ENCODE data around the gene ANKDD1B. TPM values are rescaled to one million over a fixed set of nuclear protein-coding genes. Genes with fewer than 3 reads are reported as not detected.

The ANKDD1B gene
- total and polyA plus RNA-seq, 4 donors = 1.7 to 3.4 (median 3.1) TPM

DNA sequence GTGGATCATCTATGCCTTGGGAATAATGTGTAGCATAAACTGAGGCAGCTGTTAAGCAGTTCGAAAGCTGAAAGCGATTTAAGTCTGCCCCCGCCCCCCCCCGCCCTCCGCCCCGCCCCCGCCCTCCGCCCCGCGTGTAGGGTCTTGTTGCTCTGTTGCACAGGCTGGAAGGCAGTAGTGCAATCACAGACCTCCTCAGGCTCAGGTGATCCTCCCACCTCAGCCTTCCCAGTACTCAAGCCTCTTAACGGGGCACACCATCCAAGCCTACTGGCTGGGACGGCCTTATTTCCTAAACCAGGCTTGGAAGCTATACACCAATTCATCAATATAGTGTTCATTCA lies 945 bp downstream of the ANKDD1B start:
- Histone ChIP-seq H3K9me3 (ENCODE audit: control insufficient read depth, insufficient read depth, low read length) (no peaks in the 10 kb centered on the region), H3K36me3 (ENCODE audit: control insufficient read depth, insufficient read depth, low read length) (no peaks in the 10 kb centered on the region), H3K4me1 (ENCODE audit: control insufficient read depth, insufficient read depth, low read length) (peaks cover 11% of the 10 kb centered on the region), H3K27ac (ENCODE audit: low read depth, low read length) (no peak overlapping the region), H3K4me3 (ENCODE audit: low read depth, low read length) (peak overlapping the region; percentile 57), H3K27me3 (ENCODE audit: control insufficient read depth, insufficient read depth, low read length) (no peaks in the 10 kb centered on the region)
- DNase-seq (ENCODE audit: low read depth in 4 of 6, low spot score in 6 of 6) = peak in 1 of 6 donors; percentile 5
- WGBS (ENCODE audit: insufficient coverage) = no CpG with 5 or more reads among the region's 12 CpGs

- 93% methylated on average over 3 of the region's 3 CpGs for WGBS (ENCODE audit: insufficient coverage)
- Histone ChIP-seq H3K4me1 (ENCODE audit: control insufficient read depth, insufficient read depth, low read length) (peaks cover 11% of the 10 kb centered on the region), H3K4me3 (ENCODE audit: low read depth, low read length) (no peak overlapping the region), H3K27me3 (ENCODE audit: control insufficient read depth, insufficient read depth, low read length) (no peaks in the 10 kb centered on the region), H3K27ac (ENCODE audit: low read depth, low read length) (no peak overlapping the region), H3K36me3 (ENCODE audit: control insufficient read depth, insufficient read depth, low read length) (no peaks in the 10 kb centered on the region), H3K9me3 (ENCODE audit: control insufficient read depth, insufficient read depth, low read length) (no peaks in the 10 kb centered on the region)
- DNase-seq (ENCODE audit: low read depth in 4 of 6, low spot score in 6 of 6) = no peak
These were observed 1.6 kb downstream of the ANKDD1B start for GRCh38 chr5:75612901-75613300.

DNA sequence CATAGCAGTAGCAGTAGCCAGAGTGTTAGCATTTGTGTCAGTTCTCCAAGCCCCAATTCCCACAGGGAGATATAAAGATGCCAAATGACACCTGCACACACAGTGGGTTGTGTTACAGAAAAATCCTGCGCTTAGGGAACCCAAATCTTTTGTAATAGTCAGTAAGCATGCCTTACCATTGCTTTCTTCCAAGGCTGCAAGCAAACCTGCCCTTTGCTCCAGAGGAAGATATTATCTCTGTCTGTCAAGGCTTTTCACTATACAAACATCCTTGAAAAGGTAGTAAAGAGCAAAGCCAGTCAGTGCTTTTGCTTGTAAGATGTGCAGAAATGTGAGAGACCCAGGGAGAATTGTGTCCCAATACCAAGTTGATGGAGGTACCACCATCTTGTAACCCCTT lies 2.9 kb downstream of the ANKDD1B start:
- no peak for DNase-seq (ENCODE audit: low read depth in 4 of 6, low spot score in 6 of 6)
- no peak overlapping the region for H3K27ac ChIP-seq (ENCODE audit: low read depth, low read length)
- no peak overlapping the region for H3K4me3 ChIP-seq (ENCODE audit: low read depth, low read length)
- H3K9me3 ChIP-seq (ENCODE audit: control insufficient read depth, insufficient read depth, low read length) = no peaks in the 10 kb centered on the region
- no peaks in the 10 kb centered on the region for H3K27me3 ChIP-seq (ENCODE audit: control insufficient read depth, insufficient read depth, low read length)
- H3K4me1 ChIP-seq (ENCODE audit: control insufficient read depth, insufficient read depth, low read length) = peaks cover 11% of the 10 kb centered on the region
- 80% methylated on average over 1 of the region's 1 CpG for WGBS (ENCODE audit: insufficient coverage)
- H3K36me3 ChIP-seq (ENCODE audit: control insufficient read depth, insufficient read depth, low read length) = no peaks in the 10 kb centered on the region

- H3K9me3 ChIP-seq (ENCODE audit: control insufficient read depth, insufficient read depth, low read length) = no peaks in the 10 kb centered on the region
- no peaks in the 10 kb centered on the region for H3K36me3 ChIP-seq (ENCODE audit: control insufficient read depth, insufficient read depth, low read length)
- no peaks in the 10 kb centered on the region for H3K27me3 ChIP-seq (ENCODE audit: control insufficient read depth, insufficient read depth, low read length)
- 14% methylated on average over 1 of the region's 4 CpGs for WGBS (ENCODE audit: insufficient coverage)
- H3K4me1 ChIP-seq (ENCODE audit: control insufficient read depth, insufficient read depth, low read length) = peaks cover 8% of the 10 kb centered on the region
- H3K27ac ChIP-seq (ENCODE audit: low read depth, low read length) = peak overlapping the region; percentile 11
- H3K4me3 ChIP-seq (ENCODE audit: low read depth, low read length) = no peak overlapping the region
- DNase-seq (ENCODE audit: low read depth in 4 of 6, low spot score in 6 of 6) = peak in 1 of 6 donors; percentile 29
These were observed 5.2 kb downstream of the ANKDD1B start for GRCh38 chr5:75616371-75616881.

DNA sequence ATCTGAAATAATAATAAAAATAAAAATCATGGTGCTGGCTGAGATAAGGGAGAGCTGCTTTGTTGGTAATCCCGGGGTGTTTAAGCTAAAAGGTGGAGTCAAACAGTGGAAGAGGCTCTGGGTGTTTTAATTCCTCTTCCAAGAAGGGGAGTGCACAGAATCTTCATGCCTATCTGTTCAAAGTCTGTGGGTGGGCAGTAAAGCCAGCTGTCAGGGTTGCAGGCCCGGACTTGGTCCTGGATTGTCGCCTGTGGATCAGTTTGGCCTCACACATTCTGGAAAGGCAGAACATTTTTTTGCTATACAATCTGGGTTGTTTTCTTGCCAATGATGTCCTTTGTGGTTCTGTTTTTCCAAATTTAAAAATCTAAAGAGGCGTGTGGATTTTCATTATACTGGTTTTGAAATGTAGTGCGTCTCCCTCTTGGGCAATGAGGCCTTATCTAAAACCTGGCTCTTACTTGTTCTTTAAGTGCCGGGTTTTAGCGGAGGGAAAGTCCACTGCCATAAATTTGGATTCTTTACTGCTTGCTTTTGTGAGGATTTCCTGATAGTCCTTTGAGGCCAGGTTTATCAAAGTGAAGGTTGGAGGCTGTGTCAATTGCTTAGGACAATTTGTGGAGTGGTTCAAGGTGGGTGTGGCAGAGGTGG lies 5.8 kb downstream of the ANKDD1B start:
- 37% methylated on average over 7 of the region's 7 CpGs for WGBS (ENCODE audit: insufficient coverage)
- no peaks in the 10 kb centered on the region for H3K9me3 ChIP-seq (ENCODE audit: control insufficient read depth, insufficient read depth, low read length)
- DNase-seq (ENCODE audit: low read depth in 4 of 6, low spot score in 6 of 6) = peak in 1 of 6 donors; percentile 52
- no peaks in the 10 kb centered on the region for H3K27me3 ChIP-seq (ENCODE audit: control insufficient read depth, insufficient read depth, low read length)
- peak overlapping the region; percentile 25 for H3K27ac ChIP-seq (ENCODE audit: low read depth, low read length)
- H3K4me3 ChIP-seq (ENCODE audit: low read depth, low read length) = no peak overlapping the region
- H3K36me3 ChIP-seq (ENCODE audit: control insufficient read depth, insufficient read depth, low read length) = no peaks in the 10 kb centered on the region
- H3K4me1 ChIP-seq (ENCODE audit: control insufficient read depth, insufficient read depth, low read length) = peaks cover 3% of the 10 kb centered on the region

GRCh38 chr5:75617736-75618352 lies 6.6 kb downstream of the ANKDD1B start:
- Histone ChIP-seq H3K9me3 (ENCODE audit: control insufficient read depth, insufficient read depth, low read length) (no peaks in the 10 kb centered on the region), H3K27me3 (ENCODE audit: control insufficient read depth, insufficient read depth, low read length) (no peaks in the 10 kb centered on the region), H3K27ac (ENCODE audit: low read depth, low read length) (no peak overlapping the region), H3K4me1 (ENCODE audit: control insufficient read depth, insufficient read depth, low read length) (peaks cover 3% of the 10 kb centered on the region), H3K36me3 (ENCODE audit: control insufficient read depth, insufficient read depth, low read length) (no peaks in the 10 kb centered on the region), H3K4me3 (ENCODE audit: low read depth, low read length) (no peak overlapping the region)
- peak in 1 of 6 donors; percentile 3 for DNase-seq (ENCODE audit: low read depth in 4 of 6, low spot score in 6 of 6)
- WGBS (ENCODE audit: insufficient coverage) = 88% methylated on average over 4 of the region's 5 CpGs

DNA sequence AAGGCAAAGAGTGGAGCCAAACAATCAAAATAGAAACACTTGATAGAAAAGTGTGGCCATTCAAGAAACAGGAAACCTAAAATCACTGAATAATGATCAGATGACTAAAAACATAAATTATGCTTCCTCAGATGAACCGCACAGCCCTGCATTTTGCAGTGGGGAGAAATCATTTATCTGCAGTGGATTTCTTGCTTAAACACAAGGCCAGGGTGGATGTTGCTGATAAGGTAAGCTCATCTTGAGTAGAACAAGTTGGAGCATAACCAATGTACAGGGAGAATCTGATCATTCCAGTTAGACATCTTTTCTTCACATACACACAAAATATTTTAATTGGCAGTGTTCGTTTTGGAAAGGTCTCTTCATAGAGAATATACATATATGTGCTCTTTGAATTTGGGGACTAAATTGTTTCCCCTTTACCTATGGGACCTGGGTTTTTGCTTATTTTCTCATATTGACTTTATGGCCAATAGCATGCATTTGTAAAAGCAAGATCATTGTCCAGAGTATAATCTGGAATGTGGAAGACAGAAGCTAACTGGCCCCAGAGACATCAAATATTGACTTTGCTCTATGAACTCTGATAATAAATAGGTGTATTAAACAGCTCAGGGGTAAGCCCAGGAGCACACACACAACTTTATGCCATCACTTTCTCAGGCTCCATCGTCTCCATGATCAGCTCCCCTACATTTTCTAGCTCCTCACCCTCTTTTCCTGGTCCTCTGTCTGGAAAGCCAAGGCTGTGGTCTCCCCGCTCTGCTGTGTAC lies 9.1 kb downstream of the ANKDD1B start:
- H3K9me3 ChIP-seq (ENCODE audit: control insufficient read depth, insufficient read depth, low read length) = no peaks in the 10 kb centered on the region

DNA sequence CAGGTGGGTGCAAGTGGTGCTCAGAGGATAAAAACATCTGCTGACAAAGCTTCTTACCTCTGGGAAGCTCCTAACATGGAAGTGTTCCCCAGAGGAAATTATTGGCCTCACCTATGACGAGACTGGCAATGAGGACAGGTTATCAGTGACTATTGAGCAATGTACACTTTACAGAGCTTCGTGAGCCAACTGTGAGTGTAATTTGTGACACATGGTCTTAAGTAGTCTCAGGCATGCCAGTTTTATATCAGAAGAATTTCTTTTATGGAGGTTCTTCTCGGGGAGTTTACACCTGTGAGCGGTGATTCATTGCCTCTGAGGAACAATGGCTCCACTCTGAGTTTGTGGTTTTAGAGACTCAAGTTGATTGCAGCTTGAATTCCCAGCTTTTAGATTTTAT lies 11.3 kb downstream of the ANKDD1B start:
- no peak overlapping the region for H3K4me3 ChIP-seq (ENCODE audit: low read depth, low read length)
- H3K4me1 ChIP-seq (ENCODE audit: control insufficient read depth, insufficient read depth, low read length) = no peaks in the 10 kb centered on the region
- H3K27ac ChIP-seq (ENCODE audit: low read depth, low read length) = no peak overlapping the region
- WGBS (ENCODE audit: insufficient coverage) = 69% methylated on average over 4 of the region's 4 CpGs
- no peaks in the 10 kb centered on the region for H3K9me3 ChIP-seq (ENCODE audit: control insufficient read depth, insufficient read depth, low read length)
- no peak for DNase-seq (ENCODE audit: low read depth in 4 of 6, low spot score in 6 of 6)
- no peaks in the 10 kb centered on the region for H3K36me3 ChIP-seq (ENCODE audit: control insufficient read depth, insufficient read depth, low read length)
- H3K27me3 ChIP-seq (ENCODE audit: control insufficient read depth, insufficient read depth, low read length) = no peaks in the 10 kb centered on the region

More for the DNA sequence above, 9.1 kb downstream of the ANKDD1B start:
- no peak for DNase-seq (ENCODE audit: low read depth in 4 of 6, low spot score in 6 of 6)
- Histone ChIP-seq H3K4me1 (ENCODE audit: control insufficient read depth, insufficient read depth, low read length) (peaks cover 3% of the 10 kb centered on the region), H3K27ac (ENCODE audit: low read depth, low read length) (no peak overlapping the region), H3K4me3 (ENCODE audit: low read depth, low read length) (no peak overlapping the region), H3K36me3 (ENCODE audit: control insufficient read depth, insufficient read depth, low read length) (no peaks in the 10 kb centered on the region), H3K27me3 (ENCODE audit: control insufficient read depth, insufficient read depth, low read length) (no peaks in the 10 kb centered on the region)
- WGBS (ENCODE audit: insufficient coverage) = no CpG with 5 or more reads among the region's 4 CpGs

DNA sequence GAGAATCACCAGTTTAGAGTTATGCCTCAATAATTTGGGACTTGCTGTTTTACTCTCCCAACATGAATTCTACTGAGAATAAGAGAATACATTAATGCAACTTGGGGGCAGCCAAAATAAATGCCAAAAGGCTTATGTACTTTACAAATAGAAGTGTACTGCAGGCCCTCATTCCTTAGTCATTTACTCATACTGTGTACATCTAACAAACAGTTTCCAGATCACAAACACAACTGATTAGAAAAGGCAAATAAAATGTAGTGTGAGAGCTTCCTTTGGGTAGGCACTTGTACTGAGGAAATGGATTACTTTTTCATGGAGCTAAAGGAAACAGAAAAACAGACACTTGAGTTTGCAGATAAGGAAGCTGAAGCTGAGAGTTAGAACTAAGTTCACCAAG lies 12.6 kb downstream of the ANKDD1B start:
- Histone ChIP-seq H3K4me3 (ENCODE audit: low read depth, low read length) (no peak overlapping the region), H3K4me1 (ENCODE audit: control insufficient read depth, insufficient read depth, low read length) (no peaks in the 10 kb centered on the region), H3K27ac (ENCODE audit: low read depth, low read length) (no peak overlapping the region), H3K9me3 (ENCODE audit: control insufficient read depth, insufficient read depth, low read length) (no peaks in the 10 kb centered on the region), H3K27me3 (ENCODE audit: control insufficient read depth, insufficient read depth, low read length) (no peaks in the 10 kb centered on the region), H3K36me3 (ENCODE audit: control insufficient read depth, insufficient read depth, low read length) (no peaks in the 10 kb centered on the region)
- DNase-seq (ENCODE audit: low read depth in 4 of 6, low spot score in 6 of 6) = no peak
